ENCODE data around the gene CHCHD5. TPM values are rescaled to one million over a fixed set of nuclear protein-coding genes. Genes with fewer than 3 reads are reported as not detected.
"Not testable (repeated sequence)": the region's sequence is repeated elsewhere in the genome, so short reads cannot be mapped to it uniquely, and the experiment has no call there.

CHCHD5 gene, protein sequence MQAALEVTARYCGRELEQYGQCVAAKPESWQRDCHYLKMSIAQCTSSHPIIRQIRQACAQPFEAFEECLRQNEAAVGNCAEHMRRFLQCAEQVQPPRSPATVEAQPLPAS
- total RNA-seq (39.6 TPM), polyA plus RNA-seq (ENCODE audit: insufficient read depth, low read depth, low replicate concordance) (104 TPM)
- long read RNA-seq, donor 1, transcript CHCHD5-201 (4 exons, 691 nt): major isoform, 18 of 21 reads
- long read RNA-seq, donor 1, partial matches to known transcripts: 0 of 21 reads
- long read RNA-seq, donor 1, other reads (novel, unspliced or antisense): 0 of 21 reads
- long read RNA-seq, donor 2, transcript CHCHD5-201 (4 exons, 691 nt): major isoform, 23 of 25 reads
- long read RNA-seq, donor 2, partial matches to known transcripts: 0 of 25 reads
- long read RNA-seq, donor 2, other reads (novel, unspliced or antisense): 0 of 25 reads
- long read RNA-seq, donor 3, transcript CHCHD5-201 (4 exons, 691 nt): major isoform, 25 of 35 reads
- long read RNA-seq, donor 3, partial matches to known transcripts: 7 of 35 reads
- long read RNA-seq, donor 3, other reads (novel, unspliced or antisense): 0 of 35 reads
- long read RNA-seq, donor 4, transcript CHCHD5-201 (4 exons, 691 nt): major isoform, 26 of 27 reads
- long read RNA-seq, donor 4, partial matches to known transcripts: 0 of 27 reads
- long read RNA-seq, donor 4, other reads (novel, unspliced or antisense): 0 of 27 reads
- long read RNA-seq, donor 5, partial matches to known transcripts: 0 of 3 reads
- long read RNA-seq, donor 5, other reads (novel, unspliced or antisense): 0 of 3 reads
- long read RNA-seq, donor 6, transcript CHCHD5-201 (4 exons, 691 nt): major isoform, 30 of 39 reads
- long read RNA-seq, donor 6, partial matches to known transcripts: 9 of 39 reads
- long read RNA-seq, donor 6, other reads (novel, unspliced or antisense): 0 of 39 reads
- long read RNA-seq, donor 7, transcript CHCHD5-201 (4 exons, 691 nt): major isoform, 20 of 25 reads
- long read RNA-seq, donor 7, partial matches to known transcripts: 2 of 25 reads
- long read RNA-seq, donor 7, other reads (novel, unspliced or antisense): 2 of 25 reads
- long read RNA-seq, donor 8, transcript CHCHD5-201 (4 exons, 691 nt): major isoform, 25 of 26 reads
- long read RNA-seq, donor 8, partial matches to known transcripts: 0 of 26 reads
- long read RNA-seq, donor 8, other reads (novel, unspliced or antisense): 0 of 26 reads
- long read RNA-seq, donor 9, transcript CHCHD5-201 (4 exons, 691 nt): major isoform, 11 of 11 reads
- long read RNA-seq, donor 9, partial matches to known transcripts: 0 of 11 reads
- long read RNA-seq, donor 9, other reads (novel, unspliced or antisense): 0 of 11 reads
- long read RNA-seq, donor 10, transcript CHCHD5-201 (4 exons, 691 nt): major isoform, 29 of 31 reads
- long read RNA-seq, donor 10, partial matches to known transcripts: 0 of 31 reads
- long read RNA-seq, donor 10, other reads (novel, unspliced or antisense): 0 of 31 reads

- FAIRE-seq: peak; percentile 56
- TF ChIP-seq, protein P1, sequence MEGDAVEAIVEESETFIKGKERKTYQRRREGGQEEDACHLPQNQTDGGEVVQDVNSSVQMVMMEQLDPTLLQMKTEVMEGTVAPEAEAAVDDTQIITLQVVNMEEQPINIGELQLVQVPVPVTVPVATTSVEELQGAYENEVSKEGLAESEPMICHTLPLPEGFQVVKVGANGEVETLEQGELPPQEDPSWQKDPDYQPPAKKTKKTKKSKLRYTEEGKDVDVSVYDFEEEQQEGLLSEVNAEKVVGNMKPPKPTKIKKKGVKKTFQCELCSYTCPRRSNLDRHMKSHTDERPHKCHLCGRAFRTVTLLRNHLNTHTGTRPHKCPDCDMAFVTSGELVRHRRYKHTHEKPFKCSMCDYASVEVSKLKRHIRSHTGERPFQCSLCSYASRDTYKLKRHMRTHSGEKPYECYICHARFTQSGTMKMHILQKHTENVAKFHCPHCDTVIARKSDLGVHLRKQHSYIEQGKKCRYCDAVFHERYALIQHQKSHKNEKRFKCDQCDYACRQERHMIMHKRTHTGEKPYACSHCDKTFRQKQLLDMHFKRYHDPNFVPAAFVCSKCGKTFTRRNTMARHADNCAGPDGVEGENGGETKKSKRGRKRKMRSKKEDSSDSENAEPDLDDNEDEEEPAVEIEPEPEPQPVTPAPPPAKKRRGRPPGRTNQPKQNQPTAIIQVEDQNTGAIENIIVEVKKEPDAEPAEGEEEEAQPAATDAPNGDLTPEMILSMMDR (IDR thresholded peaks at IDR 0.05; ENCODE audit: borderline replicate concordance, extremely low read depth, insufficient read depth): peak; percentile 5
- Histone ChIP-seq H3K4me3 (ENCODE audit: low read length in 3 of 3) (peak within 1 kb of the TSS; percentile 93 to 98 (median 97)), H3K36me3 (ENCODE audit: control insufficient read depth in 2 of 3, insufficient read depth in 3 of 3, low read length in 3 of 3) (peaks cover 2 to 14% (median 2%) of the 10 kb centered on the region in 3 donors), H3K9ac (ENCODE audit: low read length in 3 of 3) (peak within 1 kb of the TSS; percentile 71 to 96 (median 89)), H3K9me3 (ENCODE audit: control insufficient read depth in 2 of 3, insufficient read depth in 1 of 3, low read length in 3 of 3) (no peaks in the 10 kb centered on the region), H3K27me3 (ENCODE audit: control insufficient read depth, insufficient read depth, low read length) (no peaks in the 10 kb centered on the region), H3K4me1 (ENCODE audit: control insufficient read depth in 2 of 3, insufficient read depth in 2 of 3, low read depth in 1 of 3, low read length in 3 of 3) (peaks cover 2 to 19% (median 11%) of the 10 kb centered on the region in 3 donors), H3K27ac (ENCODE audit: low read depth in 2 of 2, low read length in 2 of 2) (peak within 1 kb of the TSS; percentile 61 to 97)
- intact Hi-C loops (cut with DNase I): no loop called here
- peak; percentile 97 to 99 (median 97) for DNase-seq
These were observed at the start of gene CHCHD5 for GRCh38 chr2:112584134-112584890. Gene CHCHD5 (plus strand): TSS chr2:112584609. CDS start chr2:112584648, 39 bp downstream.

GRCh38 chr2:112534826-112535225 lies 49.6 kb upstream of the CHCHD5 start:
- Histone ChIP-seq H3K4me1 (ENCODE audit: control insufficient read depth in 2 of 3, insufficient read depth in 2 of 3, low read depth in 1 of 3, low read length in 3 of 3) (no peaks in the 10 kb centered on the region), H3K9ac (ENCODE audit: low read length in 3 of 3) (no peak overlapping the region), H3K4me3 (ENCODE audit: low read length in 3 of 3) (no peak overlapping the region), H3K27me3 (ENCODE audit: control insufficient read depth, insufficient read depth, low read length) (no peaks in the 10 kb centered on the region), H3K36me3 (ENCODE audit: control insufficient read depth in 2 of 3, insufficient read depth in 3 of 3, low read length in 3 of 3) (peaks cover 0 to 2% (median 0%) of the 10 kb centered on the region in 3 donors), H3K27ac (ENCODE audit: low read depth in 2 of 2, low read length in 2 of 2) (no peak overlapping the region), H3K9me3 (ENCODE audit: control insufficient read depth in 2 of 3, insufficient read depth in 1 of 3, low read length in 3 of 3) (no peaks in the 10 kb centered on the region)
- no peak for FAIRE-seq
- no peak for DNase-seq
- TF ChIP-seq, protein P1 (IDR thresholded peaks at IDR 0.05; ENCODE audit: borderline replicate concordance, extremely low read depth, insufficient read depth): no peak
- intact Hi-C loops (cut with DNase I): no loop called here

DNA sequence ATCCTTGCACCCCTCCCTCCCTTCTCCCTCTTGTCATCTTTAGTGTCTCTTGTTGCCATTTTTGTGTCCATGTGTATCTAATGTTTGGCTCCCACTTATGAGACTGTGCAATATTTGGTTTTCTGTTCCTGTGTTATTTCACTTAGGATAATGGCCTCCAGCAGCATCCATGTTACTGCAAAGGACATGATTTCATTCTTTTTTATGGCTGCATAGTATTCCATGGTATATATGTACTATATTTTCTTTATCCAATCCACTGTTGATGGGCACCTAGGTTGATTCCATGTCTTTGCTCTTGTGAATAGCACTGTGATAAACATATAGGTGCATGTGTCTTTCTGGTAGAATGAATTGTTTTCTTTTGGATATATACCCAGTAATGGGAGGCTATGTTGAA lies 47.7 kb upstream of the CHCHD5 start:
- H3K9me3 ChIP-seq (ENCODE audit: control insufficient read depth in 2 of 3, insufficient read depth in 1 of 3, low read length in 3 of 3); FAIRE-seq; H3K27me3 ChIP-seq (ENCODE audit: control insufficient read depth, insufficient read depth, low read length); intact Hi-C loops (cut with DNase I); H3K4me3 ChIP-seq (ENCODE audit: low read length in 3 of 3); H3K36me3 ChIP-seq (ENCODE audit: control insufficient read depth in 2 of 3, insufficient read depth in 3 of 3, low read length in 3 of 3); DNase-seq; H3K27ac ChIP-seq (ENCODE audit: low read depth in 2 of 2, low read length in 2 of 2); H3K4me1 ChIP-seq (ENCODE audit: control insufficient read depth in 2 of 3, insufficient read depth in 2 of 3, low read depth in 1 of 3, low read length in 3 of 3); H3K9ac ChIP-seq (ENCODE audit: low read length in 3 of 3): not testable (repeated sequence)

Measured in kidney (tissue), 22 donors.